Uterus (tissue), 4 donors: ENCODE results near the gene CFHR3. TPM values are rescaled to one million over a fixed set of nuclear protein-coding genes. Genes with fewer than 3 reads are reported as not detected.

ENCODE experiments used
- total RNA-seq, 4 donors: library from RNA; depleted of rRNA in 3 of 4; stranded (reverse); fragments of >200 nt in 3 of 4; gene quantifications; one replicate each; pipeline versions ENCODE4 v1.1.0 to v1.2.4, GENCODE V29; 2014 to 2023
- donor health status: DM: yes; HTN: yes; CAD: no.

Gene CFHR3
- total RNA-seq, 4 donors from 2014 or later: 0.61 TPM; not detected in 3

Other genes starting within 250 kb of the CFHR3 start
- gene KCNT2, start 166.4 kb upstream of the CFHR3 start, total RNA-seq: 10 to 100 TPM in 1 of 4 donors, 1 to 10 TPM in 3; 2.3 to 20.5 (median 3.8) TPM
- 10 to 100 TPM in 3 of 4 donors, 1 to 10 TPM in 1; 7.2 to 83.8 (median 24.4) TPM for gene CFH, start 122.8 kb upstream of the CFHR3 start, total RNA-seq
- gene CFHR1, start 44.9 kb downstream of the CFHR3 start, total RNA-seq: under 1 TPM in 1 of 4 donors, not detected in 3; 0.41 TPM
- gene CFHR4, start 113.2 kb downstream of the CFHR3 start, total RNA-seq: under 1 TPM in 1 of 4 donors, not detected in 3; 0.14 TPM
- not detected for gene CFHR2, start 168.9 kb downstream of the CFHR3 start, total RNA-seq
- gene CFHR5, start 202.7 kb downstream of the CFHR3 start, total RNA-seq: not detected